Left ventricle myocardium inferior (tissue), 1 donor: ENCODE results near the gene CHRNE. TPM values are rescaled to one million over a fixed set of nuclear protein-coding genes. Genes with fewer than 3 reads are reported as not detected.

Experiments
- DNase-seq: peaks from one replicate; pipeline ENCODE4 v3.0.0-alpha.2; 2020
- H3K27ac ChIP-seq: fragments of 200-600 bp; replicated peaks from 2 replicates; pipeline ENCODE4 v1.8.0; 2021
- H3K27me3 ChIP-seq: fragments of 200-600 bp; 2 replicates; pipeline ENCODE4 v1.8.0; 2021; ENCODE audit warnings: low read depth
- H3K36me3 ChIP-seq: fragments of 200-600 bp; 2 replicates; pipeline ENCODE4 v1.8.0; 2021
- H3K4me1 ChIP-seq: fragments of 200-600 bp; 2 replicates; pipeline ENCODE4 v1.8.0; 2021
- H3K4me3 ChIP-seq: fragments of 200-600 bp; 2 replicates; pipeline ENCODE4 v1.8.0; 2021; ENCODE audit warnings: mild to moderate bottlenecking, moderate library complexity
- H3K9me3 ChIP-seq: fragments of 200-600 bp; replicated peaks from 2 replicates; pipeline ENCODE4 v1.8.0; 2021
- CTCF ChIP-seq: fragments of 200-600 bp; IDR thresholded peaks from 2 replicates; pipeline ENCODE4 v1.8.0; 2021; ENCODE audit warnings: antibody characterized with exemption, mild to moderate bottlenecking, borderline replicate concordance
- intact Hi-C: fragments of 100-400 bp; cut with micrococcal nuclease; formaldehyde crosslinking; loops from one replicate; pipeline ENCODE4 v1.11.0; 2022
- total RNA-seq: library from RNA; stranded (reverse); fragmentation: NEBNext Ultra II Directional; extraction: Animal tissue kit (Norgen Biotek cat#: 25700); gene quantifications from one replicate; pipeline ENCODE4 v1.2.1, GENCODE V29; 2021
- donor health status: DM: no; HTN: yes; CAD: no; lungs with severe emphysema.

CHRNE gene
- total RNA-seq, 1 donor from 2014 or later, result 1.5 TPM

GRCh38 chr17:4898927-4899326 lies 4.0 kb downstream of the CHRNE start:
- Histone ChIP-seq H3K27ac (no peak overlapping the region), H3K36me3 (peaks cover 30% of the 10 kb centered on the region), H3K4me3 (peak overlapping the region; percentile 67), H3K4me1 (peaks cover 44% of the 10 kb centered on the region), H3K27me3 (peaks cover 35% of the 10 kb centered on the region), H3K9me3 (no peaks in the 10 kb centered on the region)
- no peak for DNase-seq
- intact Hi-C loops, result no loop called here
- no peak for TF ChIP-seq CTCF

- no peak overlapping the region for H3K27ac ChIP-seq
- H3K36me3 ChIP-seq, result peaks cover 36% of the 10 kb centered on the region
- H3K9me3 ChIP-seq, result no peaks in the 10 kb centered on the region
- intact Hi-C loops, result no loop called here
- no peak for TF ChIP-seq CTCF
- no peak for DNase-seq
- peaks cover 35% of the 10 kb centered on the region for H3K27me3 ChIP-seq
- H3K4me1 ChIP-seq, result peaks cover 41% of the 10 kb centered on the region
- H3K4me3 ChIP-seq, result no peak overlapping the region
Measured at GRCh38 chr17:4898351-4898750, 4.5 kb downstream of the CHRNE start.

- TF ChIP-seq CTCF, result no peak
- no peaks in the 10 kb centered on the region for H3K9me3 ChIP-seq
- intact Hi-C loops, result no loop called here
- peaks cover 35% of the 10 kb centered on the region for H3K27me3 ChIP-seq
- H3K27ac ChIP-seq, result no peak overlapping the region
- H3K4me3 ChIP-seq, result no peak overlapping the region
- H3K36me3 ChIP-seq, result peaks cover 42% of the 10 kb centered on the region
- DNase-seq, result no peak
- H3K4me1 ChIP-seq, result peaks cover 35% of the 10 kb centered on the region
Measured at GRCh38 chr17:4897785-4898184, 5.1 kb downstream of the CHRNE start.

GRCh38 chr17:4897198-4897687 lies 5.7 kb downstream of the CHRNE start:
- Histone ChIP-seq H3K4me1 (peaks cover 32% of the 10 kb centered on the region), H3K9me3 (no peaks in the 10 kb centered on the region), H3K36me3 (peaks cover 47% of the 10 kb centered on the region), H3K4me3 (no peak overlapping the region), H3K27me3 (peaks cover 35% of the 10 kb centered on the region), H3K27ac (no peak overlapping the region)
- intact Hi-C loops, result no loop called here
- TF ChIP-seq CTCF, result no peak
- no peak for DNase-seq

- Histone ChIP-seq H3K9me3 (no peaks in the 10 kb centered on the region), H3K4me1 (peaks cover 28% of the 10 kb centered on the region), H3K36me3 (peaks cover 54% of the 10 kb centered on the region), H3K27ac (no peak overlapping the region), H3K27me3 (peaks cover 33% of the 10 kb centered on the region), H3K4me3 (no peak overlapping the region)
- no peak for TF ChIP-seq CTCF
- intact Hi-C loops, result no loop called here
- DNase-seq, result no peak
Measured at GRCh38 chr17:4896332-4897197, 6.3 kb downstream of the CHRNE start.
